ENCODE measurements around the gene COLEC12.

Gene COLEC12

DNA sequence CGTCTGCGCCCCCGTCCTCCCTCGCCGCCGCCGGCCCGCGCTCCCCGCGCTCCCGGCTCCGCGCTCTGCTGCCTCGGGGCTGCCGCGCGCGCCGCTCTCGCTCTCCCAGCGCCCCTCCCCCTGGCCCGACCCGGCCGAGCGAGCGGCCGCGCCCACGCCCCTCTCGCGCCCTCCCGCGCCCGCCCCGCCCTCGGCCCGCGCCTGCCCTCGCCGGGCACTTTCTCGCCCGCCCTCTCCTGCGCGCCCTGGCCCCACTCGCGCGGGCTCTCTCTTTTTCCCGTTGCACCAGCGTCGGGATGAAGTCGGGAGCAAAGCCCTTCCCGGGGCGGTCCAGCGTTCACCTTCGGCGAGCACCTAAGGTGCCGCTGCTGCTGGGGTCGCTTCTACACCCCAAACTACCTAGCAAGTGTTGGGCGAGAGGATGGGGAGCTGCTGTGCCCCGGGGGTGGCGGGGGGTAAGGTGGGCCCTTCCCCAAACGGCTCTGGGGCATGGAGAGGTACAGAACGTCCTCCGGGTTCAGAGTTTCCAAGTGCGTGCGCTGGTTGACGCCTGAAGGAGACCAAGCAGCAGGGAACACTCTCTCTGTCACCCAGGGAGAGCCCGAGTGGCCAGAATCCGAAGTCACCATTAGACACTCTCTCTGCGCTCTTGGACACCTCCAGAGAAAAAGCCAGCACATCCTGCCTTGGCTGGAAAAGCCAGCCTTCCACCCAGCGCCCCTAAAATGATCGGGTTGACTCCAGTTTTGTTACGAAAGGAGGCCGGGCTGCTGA lies at the start of gene COLEC12:
Gene COLEC12, minus strand, starts transcription at position 70 of the 774 bp plus-strand sequence. CDS start 187 bp downstream, outside the sequence.
- DNase-seq (ENCODE audit: low read depth) = no peak

DNA sequence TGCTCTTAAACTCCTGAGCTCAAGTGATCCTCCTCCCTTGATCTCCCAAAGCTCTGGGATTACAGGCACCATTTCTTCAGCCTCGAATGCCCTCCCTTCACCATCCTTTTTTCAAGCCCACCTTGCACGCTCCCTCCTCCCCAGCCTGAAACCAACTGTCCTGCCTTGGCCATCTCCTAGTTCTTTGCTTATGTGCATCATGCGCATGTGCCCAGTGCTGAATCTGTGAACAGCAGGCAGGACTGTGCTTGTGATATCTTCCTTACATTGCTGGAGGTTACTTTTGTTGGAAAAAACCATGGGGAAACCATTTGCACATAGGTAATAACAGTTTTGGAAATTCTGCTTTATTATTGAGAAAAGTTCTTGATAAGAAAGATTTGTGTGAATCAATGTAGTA lies 49.5 kb upstream of the COLEC12 start:
- no peak for DNase-seq (ENCODE audit: low read depth)

DNA sequence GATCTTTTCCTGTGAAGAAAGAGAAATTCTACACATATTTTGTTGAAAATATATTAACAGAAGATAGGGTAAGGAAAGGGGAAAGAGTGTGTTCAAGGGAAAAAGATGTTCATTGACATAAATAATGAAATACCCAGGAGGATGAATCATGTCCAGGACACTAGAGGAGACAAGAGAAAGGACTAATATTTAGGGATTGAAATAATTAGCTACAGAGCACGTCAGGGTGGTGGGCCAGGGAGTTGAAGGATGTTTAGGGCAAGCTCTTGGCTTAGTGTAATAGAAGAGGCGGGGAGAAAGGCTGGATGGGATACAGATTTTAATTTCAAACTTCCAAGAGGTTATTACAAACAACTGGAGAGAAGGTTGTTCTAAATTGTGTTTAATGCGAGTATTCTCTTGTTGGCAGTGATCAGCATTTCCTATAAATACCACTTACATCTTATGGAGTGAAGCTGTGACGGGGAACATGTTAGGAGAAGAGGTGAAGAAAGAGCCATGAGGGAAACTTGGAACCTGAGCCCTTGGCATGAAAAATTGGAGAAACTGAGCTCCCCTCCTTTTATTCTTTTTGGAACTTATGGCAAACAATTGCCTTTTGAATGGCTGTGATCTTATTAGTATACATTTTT lies 43.1 kb upstream of the COLEC12 start:
- no peak for DNase-seq (ENCODE audit: low read depth)

DNA sequence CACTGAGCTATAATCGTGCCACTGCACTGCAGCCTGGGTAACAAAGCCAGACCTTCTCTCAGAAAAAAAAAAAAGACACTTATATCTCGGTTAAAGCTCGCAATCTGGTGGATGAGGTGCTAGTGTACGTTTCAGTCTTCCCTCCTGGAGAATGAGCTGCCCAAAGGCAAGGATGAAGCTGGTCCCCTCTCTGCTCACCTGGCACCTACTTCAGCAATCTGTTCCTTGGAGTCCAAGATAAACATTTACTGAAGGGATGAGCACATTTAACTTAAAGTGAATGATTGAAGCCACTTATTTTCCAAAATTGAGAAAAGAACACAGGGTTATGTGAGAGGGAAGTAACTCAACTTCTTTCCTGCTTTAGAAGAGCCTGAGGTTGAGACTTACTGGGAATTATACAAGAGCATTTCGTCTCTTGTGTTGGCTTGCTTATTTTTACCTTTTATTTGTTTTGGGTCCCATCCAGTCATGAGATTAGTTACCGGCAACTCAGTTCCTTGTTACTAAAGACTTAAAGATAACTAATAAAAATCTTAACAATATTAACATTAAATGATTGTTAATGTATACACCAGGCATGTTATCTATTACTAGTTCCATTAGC lies 33.6 kb upstream of the COLEC12 start:
- no peak for DNase-seq (ENCODE audit: low read depth)

DNA sequence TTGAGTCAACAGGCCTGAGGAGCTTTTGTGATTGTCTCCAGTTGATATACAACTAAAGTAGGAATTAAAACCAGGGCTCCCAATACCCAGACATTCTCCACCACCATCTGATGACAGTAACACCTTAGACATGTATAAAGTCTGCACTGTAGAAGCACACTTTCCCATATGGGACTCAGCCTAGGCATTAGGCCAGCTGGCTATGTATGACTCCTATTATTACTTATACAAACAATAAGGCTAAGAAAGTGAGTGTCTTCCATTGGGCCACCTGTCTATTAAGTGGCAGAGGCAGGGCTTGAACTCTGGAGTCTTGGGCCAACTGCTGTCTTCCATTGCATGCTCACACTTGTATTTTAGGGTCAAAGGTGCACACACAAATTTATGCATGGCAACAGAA lies 32.1 kb upstream of the COLEC12 start:
- no peak for DNase-seq (ENCODE audit: low read depth)

DNA sequence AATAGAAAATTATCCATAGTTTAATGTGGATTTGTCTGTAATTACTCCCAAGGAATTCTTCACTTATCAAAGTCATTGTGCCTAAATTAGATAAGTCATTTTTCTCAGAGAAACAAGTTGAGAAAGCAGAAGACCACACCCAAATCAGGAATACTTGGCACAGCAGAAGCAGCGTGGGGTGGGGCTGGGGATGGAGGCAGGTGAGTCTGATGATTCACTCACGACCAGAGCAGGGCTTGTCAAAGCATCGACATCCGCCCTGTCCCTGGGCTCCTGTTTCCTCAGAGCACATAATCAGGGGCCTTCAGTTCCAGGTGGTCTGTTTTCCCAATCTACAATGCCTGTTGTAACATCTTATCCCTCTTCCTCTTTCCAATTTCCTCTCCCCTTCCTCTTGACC lies 31.5 kb upstream of the COLEC12 start:
- DNase-seq (ENCODE audit: low read depth) = no peak

DNA sequence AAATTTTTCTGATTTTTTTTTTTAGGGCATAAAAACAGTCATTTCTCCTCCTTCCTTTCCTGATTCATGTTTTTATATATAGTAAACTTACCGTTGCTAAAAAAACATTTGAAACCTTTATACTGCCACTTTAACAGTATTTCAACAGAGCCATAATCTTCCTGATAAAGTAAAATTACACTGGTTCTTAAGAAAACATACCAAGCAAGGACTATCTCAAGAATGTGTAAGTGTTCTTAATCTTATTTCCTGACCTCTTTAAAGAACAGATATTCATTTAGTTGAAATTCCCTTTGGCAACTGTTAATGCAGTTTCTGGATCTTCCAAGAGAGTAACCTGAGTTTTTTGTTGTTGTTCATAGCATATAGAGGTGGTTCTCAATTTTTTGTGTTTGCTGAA lies 26.6 kb upstream of the COLEC12 start:
- DNase-seq (ENCODE audit: low read depth) = no peak

DNA sequence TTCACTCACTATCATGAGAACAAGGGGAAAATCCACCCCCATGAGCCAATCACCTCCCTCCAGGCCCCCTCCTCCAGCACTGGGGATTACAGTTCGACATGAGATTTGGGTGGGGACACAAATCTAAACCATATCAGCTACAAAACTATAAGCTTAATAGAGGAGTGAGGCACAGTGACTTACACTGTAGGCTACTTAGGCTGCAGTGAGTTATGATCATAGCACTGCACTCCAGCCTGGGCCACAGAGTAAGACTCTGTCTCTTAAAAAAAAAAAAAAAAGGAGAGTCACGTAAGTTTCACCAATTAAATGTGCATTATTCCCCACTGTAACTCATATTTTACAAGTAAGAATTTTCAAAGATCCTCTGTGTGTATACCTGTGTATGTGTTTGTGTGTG lies 26.2 kb upstream of the COLEC12 start:
- no peak for DNase-seq (ENCODE audit: low read depth)

DNA sequence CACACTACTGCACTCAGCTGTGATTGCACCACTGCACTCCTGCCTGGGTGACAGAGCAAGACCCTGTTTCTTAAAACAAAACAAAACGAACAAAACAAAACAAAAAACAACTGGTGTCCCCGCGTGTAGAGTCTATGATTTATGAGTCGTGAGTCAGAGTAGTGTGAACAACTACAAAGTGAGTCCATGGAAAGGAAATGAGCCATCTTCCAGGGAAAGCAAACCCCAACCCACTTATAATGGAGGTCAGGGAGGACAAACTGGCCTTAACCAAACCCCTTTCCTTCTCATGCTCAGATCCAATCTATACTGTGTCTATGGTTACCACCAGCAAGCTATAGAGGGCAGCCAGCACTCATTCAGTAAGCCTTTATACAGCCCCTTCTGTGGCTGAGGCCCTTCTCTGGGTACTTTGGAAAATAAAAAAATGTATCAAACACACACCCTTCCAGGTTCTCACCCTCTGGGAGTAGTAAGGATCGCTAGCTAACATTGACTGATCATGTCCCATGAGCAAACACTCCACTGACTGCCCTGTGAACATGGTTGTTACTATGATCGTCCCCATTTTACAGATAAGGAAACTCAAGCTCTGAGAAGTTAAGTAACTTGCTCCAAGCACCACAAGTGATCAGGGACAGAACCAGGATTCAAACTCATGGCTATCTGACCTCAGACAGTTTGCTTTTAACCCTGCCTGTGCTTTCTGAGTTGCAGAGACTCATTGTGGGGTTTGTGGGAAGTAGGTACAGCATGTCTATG lies 24.7 kb upstream of the COLEC12 start:
- no peak for DNase-seq (ENCODE audit: low read depth)

DNA sequence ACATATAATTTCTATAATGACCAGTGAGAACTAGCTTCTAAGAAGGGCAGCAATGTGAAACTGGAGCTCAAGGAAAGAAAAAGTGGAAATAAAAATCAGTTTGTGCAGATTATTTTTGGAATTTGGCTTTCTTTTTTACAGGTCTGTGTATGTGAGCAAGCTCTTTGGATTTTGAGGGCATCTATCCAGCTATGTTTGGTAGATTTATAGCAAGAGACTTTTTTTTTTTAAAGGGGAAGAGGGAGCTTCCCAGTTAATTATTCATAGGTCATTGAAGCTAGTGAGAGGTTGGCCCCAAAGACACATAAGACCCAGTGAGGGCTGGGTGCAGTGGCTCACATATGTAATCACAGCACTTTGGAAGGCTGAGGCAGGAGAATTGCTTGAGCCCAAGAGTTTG lies 24.0 kb upstream of the COLEC12 start:
- no peak for DNase-seq (ENCODE audit: low read depth)

DNA sequence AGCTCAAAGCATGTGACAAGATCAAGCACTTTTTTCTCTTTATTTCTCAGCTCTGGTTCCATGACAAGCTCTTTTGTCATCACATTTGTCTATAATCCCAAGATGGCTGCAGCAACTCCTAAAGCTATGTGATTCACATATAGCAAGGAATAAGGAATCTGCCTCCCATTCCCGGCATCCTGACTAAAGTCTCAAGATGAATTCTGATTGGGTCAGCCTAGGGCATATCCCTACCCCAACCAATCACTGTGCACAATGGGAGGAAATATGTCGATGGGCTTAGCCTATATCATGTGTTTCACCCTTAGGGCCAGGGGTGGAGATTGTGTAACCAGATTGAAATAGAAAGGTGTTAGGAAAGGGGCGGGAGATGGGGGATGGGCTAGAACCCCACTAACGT lies 23.1 kb upstream of the COLEC12 start:
- no peak for DNase-seq (ENCODE audit: low read depth)

DNA sequence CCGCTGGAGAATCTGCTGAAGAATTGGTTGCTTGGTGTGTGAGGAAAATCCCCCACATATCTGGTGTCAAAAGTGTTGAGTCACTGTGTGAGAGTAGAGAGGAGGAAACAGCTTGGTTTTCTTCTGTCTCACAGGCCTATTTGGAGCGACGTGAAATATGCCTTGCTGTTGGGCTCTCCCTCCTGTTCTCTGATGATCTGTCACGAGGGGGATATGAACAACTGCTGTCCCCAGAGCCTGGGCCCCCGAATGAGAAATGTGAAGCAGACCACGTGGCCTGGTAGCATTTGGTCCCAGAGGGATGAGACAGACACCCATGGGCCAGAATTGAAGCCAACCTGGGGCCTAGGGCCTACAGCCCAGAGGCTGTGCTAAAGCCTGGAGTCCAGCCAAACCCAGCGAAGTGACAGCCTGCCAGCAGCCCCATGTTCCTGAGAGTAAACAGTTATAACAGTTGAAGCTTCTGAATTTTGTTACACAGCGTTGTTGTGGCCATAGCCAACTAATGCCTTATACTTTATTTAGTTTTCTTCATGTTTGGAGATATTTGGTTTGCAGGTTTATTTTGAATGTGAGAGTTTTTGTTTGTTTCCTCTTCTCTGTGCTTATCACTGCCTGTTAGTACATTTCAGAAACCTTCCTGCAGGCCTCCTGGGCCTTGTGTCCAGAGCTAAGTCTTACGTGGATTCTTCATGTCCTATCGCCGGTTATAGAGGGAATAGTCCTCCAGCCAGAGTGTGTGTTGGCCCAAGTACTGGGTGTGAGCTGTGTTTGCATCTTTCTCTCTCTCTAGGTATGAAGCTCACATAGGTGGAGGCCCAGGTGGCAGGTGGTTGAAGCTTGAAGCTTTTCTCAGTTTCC lies 18.7 kb upstream of the COLEC12 start:
- DNase-seq (ENCODE audit: low read depth) = no peak

DNA sequence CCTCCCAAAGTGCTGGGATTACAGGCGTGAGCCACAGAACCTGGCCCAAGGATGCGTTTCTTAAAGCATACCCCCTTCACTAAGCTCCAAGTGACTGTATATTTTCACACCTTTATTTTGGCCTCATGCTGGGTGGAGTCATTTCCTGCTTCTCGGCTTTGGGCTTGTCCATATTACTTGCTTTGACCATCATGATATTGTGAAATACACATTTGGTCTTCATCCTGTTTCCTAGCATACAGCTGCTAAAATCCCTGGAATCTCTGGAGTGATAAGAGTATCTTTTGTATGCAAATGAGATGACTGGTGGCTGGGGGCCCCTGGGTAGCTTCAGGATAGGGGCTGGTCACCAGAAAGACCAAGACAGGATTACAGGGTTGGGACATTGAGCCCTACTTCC lies 17.6 kb upstream of the COLEC12 start:
- DNase-seq (ENCODE audit: low read depth) = no peak

DNA sequence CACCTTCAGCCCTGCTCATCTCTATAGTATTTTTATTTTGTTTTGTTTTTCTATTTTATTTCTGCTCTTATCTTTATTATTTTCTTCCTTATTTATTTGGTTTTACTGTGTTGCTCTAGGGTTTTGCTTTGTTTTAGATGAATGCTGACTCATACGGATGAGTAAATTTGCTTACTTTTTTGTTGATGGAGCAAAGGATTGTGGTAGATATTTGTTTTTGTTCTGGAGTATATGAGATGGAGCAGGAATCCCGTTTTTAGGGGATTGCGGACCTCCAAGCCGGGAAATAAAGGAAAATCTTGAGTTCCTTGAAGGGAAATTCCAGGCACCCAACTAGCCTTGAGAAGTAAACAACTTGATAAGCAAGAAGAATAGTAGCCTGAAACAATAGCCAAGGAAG lies 15.3 kb upstream of the COLEC12 start:
- DNase-seq (ENCODE audit: low read depth) = no peak

DNA sequence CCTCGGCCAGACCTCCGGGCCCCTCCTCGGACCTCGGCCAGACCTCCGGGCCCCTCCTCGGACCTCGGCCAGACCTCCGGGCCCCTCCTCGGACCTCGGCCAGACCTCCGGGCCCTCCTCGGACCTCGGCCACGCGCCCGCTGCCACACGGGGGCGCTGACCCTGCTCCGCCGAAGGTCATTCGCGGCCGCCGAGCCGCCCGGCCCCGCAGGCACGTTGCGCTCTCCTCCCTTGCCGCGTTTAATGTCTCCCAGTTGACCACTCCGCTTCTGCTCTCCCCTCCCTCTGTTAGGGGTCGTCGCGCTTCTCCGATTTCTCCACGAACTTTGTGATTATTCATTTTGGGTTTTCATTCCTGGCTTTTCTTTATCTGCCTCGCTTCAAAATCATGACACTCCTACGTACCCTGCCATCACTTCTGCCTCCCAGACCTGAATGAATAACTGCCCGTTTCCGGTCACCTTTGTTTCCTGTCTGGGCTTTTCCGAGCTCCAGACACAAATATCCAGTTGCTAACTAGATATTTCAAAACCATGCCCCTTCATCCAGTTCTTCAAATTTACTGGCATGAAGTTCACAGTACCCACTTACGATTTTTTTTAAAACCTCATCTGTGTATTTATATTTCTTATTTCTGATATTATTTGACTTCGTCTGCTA lies 14.8 kb upstream of the COLEC12 start:
- no peak for DNase-seq (ENCODE audit: low read depth)

DNA sequence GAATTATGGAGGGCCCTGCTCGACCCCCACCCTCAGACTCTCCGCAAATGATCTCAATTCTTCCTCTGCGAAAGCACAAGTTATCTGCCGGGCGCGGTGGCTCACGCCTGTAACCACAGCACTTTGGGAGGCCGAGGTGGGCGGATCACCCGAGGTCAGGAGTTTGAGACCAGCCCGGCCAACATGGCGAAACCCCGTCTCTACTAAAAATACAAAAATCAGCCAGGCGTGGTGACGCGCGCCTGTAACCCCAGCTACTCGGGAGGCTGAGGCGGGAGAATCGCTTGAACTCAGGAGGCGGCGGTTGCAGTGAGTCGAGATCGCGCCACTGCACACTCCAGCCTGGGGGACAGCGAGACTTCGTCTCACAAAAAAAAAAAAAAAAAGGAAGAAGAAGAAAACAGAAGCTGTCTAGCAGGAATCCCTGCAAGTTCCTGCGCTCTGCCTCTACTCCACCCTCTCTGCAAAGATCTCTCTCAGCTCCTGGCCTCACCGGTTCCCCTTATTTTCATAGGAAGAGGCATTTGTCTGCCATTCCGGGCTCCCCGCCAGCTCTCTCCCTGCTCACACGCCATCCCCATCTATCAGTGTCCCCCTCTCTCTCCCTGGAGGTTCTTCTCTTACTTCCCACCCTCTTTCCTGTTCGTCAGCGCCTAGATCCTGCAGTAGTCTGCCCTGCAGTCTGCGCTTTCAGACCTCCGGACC lies 13.5 kb upstream of the COLEC12 start:
- no peak for DNase-seq (ENCODE audit: low read depth)

DNA sequence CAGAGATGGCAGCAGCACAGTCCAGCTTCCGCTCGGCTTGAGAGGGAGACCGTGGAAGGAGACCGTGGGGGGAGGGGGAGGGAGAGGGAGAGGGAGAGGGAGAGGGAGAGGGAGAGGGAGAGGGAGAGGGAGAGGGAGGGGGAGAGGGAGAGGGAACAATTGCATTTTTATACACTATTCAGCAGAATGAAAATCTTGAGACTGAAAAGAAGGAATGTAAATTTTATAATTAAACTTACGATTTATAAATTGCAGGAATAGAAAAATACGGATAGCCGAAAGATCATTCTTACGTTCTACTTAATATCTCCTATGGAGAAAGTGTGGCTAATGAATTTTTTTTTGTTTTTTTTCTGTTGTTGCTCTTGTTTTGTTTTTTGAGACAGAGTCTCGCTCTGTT lies 12.5 kb upstream of the COLEC12 start:
- no peak for DNase-seq (ENCODE audit: low read depth)

DNA sequence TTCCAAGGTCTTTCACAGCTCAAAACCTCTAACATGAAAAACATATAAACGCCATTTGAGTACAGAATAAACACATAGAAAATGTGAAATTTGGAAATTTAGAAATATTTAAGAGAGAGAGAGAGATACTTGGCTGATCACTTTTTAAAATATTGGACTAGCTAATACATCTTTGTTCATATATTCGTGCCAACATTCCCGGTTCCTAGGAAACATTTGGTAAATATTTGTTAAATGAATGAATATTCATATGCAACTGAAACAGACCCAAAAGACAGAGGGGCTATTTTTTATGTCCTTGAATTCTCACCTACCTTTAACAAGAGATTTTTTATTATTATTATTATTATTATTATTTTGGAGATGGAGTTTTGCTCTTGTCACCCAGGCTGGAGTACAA lies 8.3 kb upstream of the COLEC12 start:
- DNase-seq (ENCODE audit: low read depth) = no peak

DNA sequence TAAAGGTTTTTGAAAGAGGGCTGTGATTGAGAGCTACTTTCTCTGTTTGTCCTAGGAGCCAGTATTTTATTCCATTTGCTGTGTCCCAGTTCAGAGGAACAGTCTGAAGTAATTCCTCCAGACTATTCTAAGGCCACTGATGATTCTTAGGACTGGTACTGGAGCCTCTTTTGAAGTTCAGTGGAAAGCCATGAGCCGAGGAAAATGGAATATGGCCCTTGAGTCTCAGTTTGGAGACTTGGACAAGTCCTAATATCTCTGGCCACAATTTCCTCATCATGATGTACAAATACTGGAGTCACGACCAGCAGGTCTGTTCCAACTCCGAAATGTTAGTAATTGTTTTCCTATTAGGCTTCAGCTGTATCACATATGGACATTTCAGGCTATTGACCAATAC lies 7.1 kb upstream of the COLEC12 start:
- DNase-seq (ENCODE audit: low read depth) = no peak

DNA sequence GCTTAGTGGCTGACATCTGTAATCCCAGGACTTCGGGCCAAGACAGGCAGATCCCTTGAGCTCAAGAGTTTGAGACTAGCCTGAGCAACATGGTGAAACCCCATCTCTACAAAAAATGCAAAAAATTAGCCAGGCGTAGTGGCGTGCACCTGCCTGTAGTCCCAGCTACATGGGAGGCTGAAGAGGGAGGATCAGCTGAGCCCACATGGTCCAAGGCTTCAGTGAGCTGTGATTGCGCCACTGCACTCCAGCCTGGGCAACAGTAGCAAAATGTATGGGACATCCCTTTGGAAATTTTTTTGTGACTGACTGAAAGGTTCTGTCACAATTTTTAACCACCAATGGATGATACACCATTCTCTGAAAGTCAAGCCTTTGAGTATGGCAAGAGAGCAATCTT lies 6.3 kb upstream of the COLEC12 start:
- no peak for DNase-seq (ENCODE audit: low read depth)

DNA sequence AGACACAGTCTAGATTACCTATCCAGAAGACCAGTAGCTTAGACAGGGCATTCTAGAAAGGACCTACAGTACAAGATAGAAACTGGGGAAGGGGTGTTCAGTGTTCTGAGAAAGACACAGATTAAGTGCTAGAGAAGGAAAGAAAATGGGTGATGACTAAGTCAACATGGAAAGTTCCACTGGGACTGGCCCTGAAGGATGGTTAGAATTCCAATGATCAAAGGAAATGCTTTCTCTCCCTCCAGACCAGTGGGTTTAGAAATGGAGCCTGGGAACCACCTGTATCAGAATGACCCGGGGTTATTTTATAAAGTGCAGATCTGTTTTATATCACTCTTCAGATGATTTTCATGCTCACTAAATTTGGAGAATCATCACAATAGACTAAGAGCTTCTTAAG lies 5.8 kb upstream of the COLEC12 start:
- DNase-seq (ENCODE audit: low read depth) = no peak
